Measurements from ENCODE around the gene CCDC12. TPM values are rescaled to one million over a fixed set of nuclear protein-coding genes. Genes with fewer than 3 reads are reported as not detected.

Gene CCDC12
- total RNA-seq, 4 donors from 2014 or later: 55.5 to 87.5 (median 67.5) TPM

- H3K36me3 ChIP-seq: peaks cover 7 to 81% (median 21%) of the 10 kb centered on the region in 3 donors
Observed at GRCh38 chr3:47014036-47014435, 37.5 kb upstream of the CCDC12 start.

DNA sequence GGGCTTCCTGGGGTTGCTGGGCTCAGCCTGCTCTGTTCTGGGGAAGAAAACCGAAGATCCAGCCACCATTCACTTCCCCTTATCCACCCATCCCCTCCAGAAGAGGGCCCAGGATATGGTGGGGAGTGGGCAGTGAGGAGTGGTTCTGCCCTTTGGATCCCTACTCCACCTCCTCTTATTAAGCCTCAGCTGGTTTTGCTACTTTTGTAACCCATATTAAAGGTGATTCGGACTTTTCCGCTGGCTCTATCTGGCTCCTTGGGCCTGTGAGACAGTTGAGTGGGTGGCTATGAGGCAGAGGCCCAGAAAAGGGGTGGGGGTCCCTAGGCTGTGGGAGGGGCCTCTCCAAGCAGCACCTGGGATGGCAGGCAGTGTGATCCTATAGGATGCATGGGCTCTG is 36.7 kb upstream of the CCDC12 start:
- Histone ChIP-seq H3K9me3 (no peaks in the 10 kb centered on the region), H3K4me3 (no peak overlapping the region), H3K36me3 (peaks cover 7 to 80% (median 21%) of the 10 kb centered on the region in 3 donors), H3K27me3 (no peaks in the 10 kb centered on the region), H3K27ac (no peak overlapping the region), H3K4me1 (peaks cover 7 to 36% (median 9%) of the 10 kb centered on the region in 3 donors)
- intact Hi-C loops (cut with DNase I): no loop called here
- WGBS, 2 donors: 79 to 87% methylated on average over 3 of the region's 3 CpGs
- DNase-seq: no peak
- TF ChIP-seq, protein P1, sequence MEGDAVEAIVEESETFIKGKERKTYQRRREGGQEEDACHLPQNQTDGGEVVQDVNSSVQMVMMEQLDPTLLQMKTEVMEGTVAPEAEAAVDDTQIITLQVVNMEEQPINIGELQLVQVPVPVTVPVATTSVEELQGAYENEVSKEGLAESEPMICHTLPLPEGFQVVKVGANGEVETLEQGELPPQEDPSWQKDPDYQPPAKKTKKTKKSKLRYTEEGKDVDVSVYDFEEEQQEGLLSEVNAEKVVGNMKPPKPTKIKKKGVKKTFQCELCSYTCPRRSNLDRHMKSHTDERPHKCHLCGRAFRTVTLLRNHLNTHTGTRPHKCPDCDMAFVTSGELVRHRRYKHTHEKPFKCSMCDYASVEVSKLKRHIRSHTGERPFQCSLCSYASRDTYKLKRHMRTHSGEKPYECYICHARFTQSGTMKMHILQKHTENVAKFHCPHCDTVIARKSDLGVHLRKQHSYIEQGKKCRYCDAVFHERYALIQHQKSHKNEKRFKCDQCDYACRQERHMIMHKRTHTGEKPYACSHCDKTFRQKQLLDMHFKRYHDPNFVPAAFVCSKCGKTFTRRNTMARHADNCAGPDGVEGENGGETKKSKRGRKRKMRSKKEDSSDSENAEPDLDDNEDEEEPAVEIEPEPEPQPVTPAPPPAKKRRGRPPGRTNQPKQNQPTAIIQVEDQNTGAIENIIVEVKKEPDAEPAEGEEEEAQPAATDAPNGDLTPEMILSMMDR (IDR thresholded peaks at IDR 0.05): no peak
- TF ChIP-seq POLR2A (IDR thresholded peaks at IDR 0.05): no peak

More at GRCh38 chr3:47014036-47014435, 37.5 kb upstream of the CCDC12 start:
- TF ChIP-seq POLR2A (IDR thresholded peaks at IDR 0.05): no peak
- TF ChIP-seq, protein P1 (IDR thresholded peaks at IDR 0.05): no peak
- intact Hi-C loops (cut with DNase I): no loop called here
- Histone ChIP-seq H3K27me3 (no peaks in the 10 kb centered on the region), H3K4me1 (peaks cover under 1 to 36% (median 4%) of the 10 kb centered on the region in 3 donors), H3K27ac (no peak overlapping the region), H3K9me3 (no peaks in the 10 kb centered on the region), H3K4me3 (no peak overlapping the region)
- DNase-seq: no peak

- DNase-seq: no peak
- intact Hi-C loops (cut with DNase I): no loop called here
Observed at GRCh38 chr3:47012342-47013230, 36.0 kb upstream of the CCDC12 start.

GRCh38 chr3:47011371-47011770 is 34.8 kb upstream of the CCDC12 start:
- peak overlapping the region in 1 of 4 donors; percentile 90 for H3K27ac ChIP-seq
- DNase-seq: no peak
- intact Hi-C loops (cut with DNase I): no loop called here
- TF ChIP-seq, protein P1 (IDR thresholded peaks at IDR 0.05): no peak
- TF ChIP-seq POLR2A (IDR thresholded peaks at IDR 0.05): no peak
- H3K4me1 ChIP-seq: peaks cover 7 to 32% (median 9%) of the 10 kb centered on the region in 3 donors
- H3K4me3 ChIP-seq: no peak overlapping the region
- peaks cover 0 to 80% (median 9%) of the 10 kb centered on the region in 3 donors for H3K36me3 ChIP-seq
- H3K27me3 ChIP-seq: no peaks in the 10 kb centered on the region
- WGBS, 2 donors: 50 to 75% methylated on average over 1 to 6 of the region's 6 CpGs
- no peaks in the 10 kb centered on the region for H3K9me3 ChIP-seq

More at GRCh38 chr3:47012342-47013230, 36.0 kb upstream of the CCDC12 start:
- Histone ChIP-seq H3K36me3 (peaks cover 7 to 80% (median 18%) of the 10 kb centered on the region in 3 donors), H3K27me3 (no peaks in the 10 kb centered on the region), H3K4me1 (peaks cover 7 to 34% (median 9%) of the 10 kb centered on the region in 3 donors), H3K9me3 (no peaks in the 10 kb centered on the region), H3K4me3 (no peak overlapping the region), H3K27ac (no peak overlapping the region)
- 89 to 100% methylated on average over 2 to 3 of the region's 10 CpGs for WGBS, 2 donors
- no peak for TF ChIP-seq POLR2A (IDR thresholded peaks at IDR 0.05)
- TF ChIP-seq, protein P1 (IDR thresholded peaks at IDR 0.05): no peak

DNA sequence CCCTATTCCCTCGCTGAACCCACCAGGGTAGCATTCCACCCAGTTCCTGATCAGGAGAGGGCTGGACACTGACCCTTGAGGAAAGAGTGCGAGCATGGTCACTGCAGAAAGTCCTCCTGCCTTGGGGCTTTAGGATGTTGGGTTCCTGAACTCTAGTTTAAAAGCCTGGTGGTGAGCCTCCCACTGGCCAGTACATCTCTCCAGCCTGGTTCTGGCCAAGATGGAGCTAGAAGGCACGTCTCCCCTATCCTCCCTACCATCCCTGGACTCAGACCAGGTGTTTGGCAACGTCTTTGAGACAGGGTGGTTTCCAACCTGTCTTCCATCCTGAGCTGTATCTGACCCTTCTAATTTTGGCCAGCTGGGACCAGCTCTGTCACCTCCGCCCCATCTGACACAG is 34.4 kb upstream of the CCDC12 start:
- DNase-seq: no peak
- peak overlapping the region in 2 of 4 donors; percentile 84 to 90 for H3K27ac ChIP-seq
- H3K4me3 ChIP-seq: no peak overlapping the region
- H3K36me3 ChIP-seq: peaks cover 4 to 80% (median 14%) of the 10 kb centered on the region in 3 donors
- no peaks in the 10 kb centered on the region for H3K27me3 ChIP-seq
- no peaks in the 10 kb centered on the region for H3K9me3 ChIP-seq
- intact Hi-C loops (cut with DNase I): no loop called here
- WGBS, 2 donors: 48 to 70% methylated on average over 3 to 4 of the region's 5 CpGs
- TF ChIP-seq POLR2A (IDR thresholded peaks at IDR 0.05): no peak
- TF ChIP-seq, protein P1 (IDR thresholded peaks at IDR 0.05): no peak
- H3K4me1 ChIP-seq: peaks cover 7 to 32% (median 9%) of the 10 kb centered on the region in 3 donors
